HG02970 (cell line): ENCODE measurements around the gene TIMP3.
"Not testable (repeated sequence)": the region's sequence is repeated elsewhere in the genome, so short reads cannot be mapped to it uniquely, and the experiment has no call there.

Source experiments
- ATAC-seq: cut with Tn5 transposase; IDR thresholded peaks from one replicate; pipeline ENCODE4 v1.9.1; 2021; ENCODE audit warnings: mild to moderate bottlenecking, moderate library complexity, moderate number of reproducible peaks; ENCODE audit not compliant: unreplicated experiment, low FRiP score

TIMP3 gene

DNA sequence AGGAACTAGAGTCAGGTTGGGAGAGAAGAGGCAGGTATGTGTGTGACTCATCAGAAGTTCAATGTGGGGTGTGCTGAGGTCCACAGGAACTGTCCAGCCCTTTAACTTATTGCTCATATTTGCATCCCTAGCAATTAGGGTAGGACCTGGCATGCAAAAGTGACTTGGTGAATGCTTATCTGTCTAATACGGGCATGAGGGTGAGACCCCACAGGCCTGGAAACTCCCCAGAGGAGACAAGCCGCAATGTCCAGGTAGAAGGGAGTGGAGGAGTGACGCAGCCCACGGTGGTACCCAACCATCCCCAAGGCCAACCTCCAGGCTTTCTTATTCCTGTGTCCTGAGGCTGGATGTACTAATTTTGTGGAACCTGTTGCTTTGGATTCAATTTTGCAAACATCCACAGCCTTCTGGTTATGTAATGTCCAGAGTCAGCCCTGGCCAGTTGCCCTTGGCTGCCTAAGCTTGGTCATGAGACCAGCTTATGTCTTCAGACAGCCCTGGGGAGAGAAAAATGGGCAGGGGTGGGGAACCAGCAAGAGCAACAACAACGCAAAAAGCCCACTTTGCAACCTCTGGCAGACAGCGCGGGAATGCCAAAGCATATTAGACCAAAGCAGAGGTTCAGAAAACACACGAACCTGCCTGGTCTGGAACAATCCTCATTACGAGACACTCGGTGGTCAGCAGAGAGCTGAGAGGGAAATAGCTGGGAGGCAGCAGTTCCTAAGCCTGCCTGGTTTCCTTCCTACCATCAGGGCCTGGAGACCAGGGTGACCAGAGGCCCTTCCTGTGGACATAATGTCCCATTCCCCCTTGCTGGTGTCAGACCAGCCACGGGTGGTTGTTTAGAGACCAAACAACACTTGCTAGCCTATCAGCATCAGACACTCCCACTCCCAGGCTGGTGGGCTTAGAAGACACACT is 49.3 kb downstream of the TIMP3 start:
- no peak for ATAC-seq

DNA sequence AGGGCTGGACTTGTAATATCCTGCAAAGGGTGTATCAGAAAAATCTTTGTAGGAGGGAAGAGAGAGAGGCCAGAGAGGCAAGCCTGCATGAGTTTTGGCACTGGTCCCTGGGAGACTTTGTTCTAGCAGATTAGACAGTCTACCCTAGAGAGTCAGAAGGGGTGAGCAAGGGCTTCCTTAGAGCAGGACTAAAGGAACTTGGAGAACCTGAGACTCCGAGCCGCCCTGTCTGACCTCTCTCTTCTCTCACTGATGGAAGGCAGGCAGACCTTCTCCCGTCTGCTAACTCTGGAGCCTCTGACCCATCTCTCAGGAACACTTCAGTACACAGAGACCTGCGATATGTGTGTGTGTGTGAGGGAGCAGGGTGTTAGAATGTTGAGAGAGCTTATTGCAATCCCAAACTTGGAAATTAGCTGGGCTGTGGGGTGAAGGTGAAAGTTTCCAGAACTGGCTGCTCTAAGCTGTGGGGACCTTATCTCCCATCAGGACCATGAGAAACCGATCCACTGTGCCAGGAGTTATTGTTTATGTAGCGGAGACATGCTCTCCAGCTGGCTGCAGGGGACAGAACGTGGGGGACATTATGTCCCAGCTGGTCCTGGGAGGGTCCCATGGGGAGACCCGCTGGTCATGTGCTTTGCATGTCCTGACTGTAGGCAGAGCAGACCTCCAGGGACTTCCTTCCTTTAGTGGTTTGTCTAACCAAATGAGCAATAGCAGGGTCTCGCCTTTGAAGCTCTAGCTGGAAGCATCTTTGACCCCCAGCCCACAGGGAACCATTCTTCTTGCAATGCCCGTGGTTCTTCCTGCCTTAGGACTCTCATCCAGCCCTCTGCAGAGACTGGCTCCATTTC is 51.1 kb downstream of the TIMP3 start:
- ATAC-seq = no peak

DNA sequence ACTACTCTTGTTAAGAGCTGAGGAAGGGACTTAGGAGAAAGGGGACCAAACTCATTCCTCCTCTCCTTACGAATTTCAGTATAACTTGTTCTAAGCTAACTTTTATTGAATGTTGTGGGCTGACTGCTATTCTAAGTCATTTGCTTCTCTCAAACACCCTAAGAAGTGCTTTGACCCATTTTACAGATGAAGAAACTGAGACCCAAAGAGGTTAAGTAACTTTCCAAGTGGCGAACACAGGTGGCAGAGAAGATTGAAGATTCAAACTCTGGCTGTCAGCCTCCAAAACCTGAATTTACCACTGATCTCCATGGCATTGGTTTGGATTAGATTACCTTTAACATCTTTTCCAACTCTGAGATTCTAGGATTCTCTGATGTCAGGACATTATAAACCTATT is 52.2 kb downstream of the TIMP3 start:
- ATAC-seq = no peak

GRCh38 chr22:32854351-32854804 is 52.9 kb downstream of the TIMP3 start:
- no peak for ATAC-seq

DNA sequence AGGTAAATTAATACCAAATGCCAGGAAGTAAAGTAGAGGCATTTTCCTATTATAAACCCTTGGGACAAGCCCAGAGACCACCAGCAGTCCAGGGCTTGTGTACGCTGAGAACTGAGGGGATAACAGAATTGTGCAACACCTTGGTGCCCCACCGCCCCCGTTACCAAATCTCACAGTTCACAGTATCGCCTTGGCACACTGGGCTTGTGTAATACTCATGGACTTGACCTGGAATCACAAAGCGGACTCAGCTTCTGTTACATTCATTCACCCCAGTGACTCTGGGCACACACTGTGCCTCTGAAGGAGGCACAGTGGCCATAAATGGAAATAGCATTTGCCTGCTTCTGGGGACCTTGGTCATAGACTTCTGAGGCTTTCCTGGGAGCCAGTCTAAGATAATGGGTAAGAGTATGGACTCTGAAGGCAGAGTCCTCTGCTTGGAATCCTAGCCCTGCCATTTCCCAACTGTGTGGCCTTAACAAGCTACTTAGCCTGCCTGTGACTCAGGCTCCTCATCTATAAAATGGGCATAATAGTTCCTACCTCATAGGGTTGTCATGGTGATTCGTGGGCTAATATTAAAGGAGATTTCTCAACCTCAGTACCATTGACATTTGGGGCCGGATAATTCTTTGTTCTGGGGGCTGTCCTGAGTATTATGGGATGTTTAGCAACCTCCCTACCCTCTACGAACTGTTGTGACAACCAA is 53.7 kb downstream of the TIMP3 start:
- ATAC-seq = no peak

GRCh38 chr22:32858121-32858703 is 56.7 kb downstream of the TIMP3 start:
- ATAC-seq = no peak

DNA sequence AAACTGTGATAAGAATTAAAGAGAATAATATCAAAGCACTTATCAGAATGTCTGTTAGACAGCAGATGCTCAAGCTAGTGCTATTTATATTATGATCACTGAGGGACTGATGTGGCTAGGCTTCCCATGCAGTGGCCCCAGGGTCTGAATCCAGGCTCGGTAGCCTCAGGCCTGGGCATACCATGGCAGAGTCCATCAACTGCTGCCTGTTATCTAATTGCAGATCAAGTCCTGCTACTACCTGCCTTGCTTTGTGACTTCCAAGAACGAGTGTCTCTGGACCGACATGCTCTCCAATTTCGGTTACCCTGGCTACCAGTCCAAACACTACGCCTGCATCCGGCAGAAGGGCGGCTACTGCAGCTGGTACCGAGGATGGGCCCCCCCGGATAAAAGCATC is 57.5 kb downstream of the TIMP3 start:
- no peak for ATAC-seq

DNA sequence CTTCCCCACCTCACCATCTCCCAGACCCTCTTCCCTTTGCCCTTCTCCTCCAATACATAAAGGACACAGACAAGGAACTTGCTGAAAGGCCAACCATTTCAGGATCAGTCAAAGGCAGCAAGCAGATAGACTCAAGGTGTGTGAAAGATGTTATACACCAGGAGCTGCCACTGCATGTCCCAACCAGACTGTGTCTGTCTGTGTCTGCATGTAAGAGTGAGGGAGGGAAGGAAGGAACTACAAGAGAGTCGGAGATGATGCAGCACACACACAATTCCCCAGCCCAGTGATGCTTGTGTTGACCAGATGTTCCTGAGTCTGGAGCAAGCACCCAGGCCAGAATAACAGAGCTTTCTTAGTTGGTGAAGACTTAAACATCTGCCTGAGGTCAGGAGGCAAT is 58.2 kb downstream of the TIMP3 start:
- ATAC-seq = no peak

- ATAC-seq = no peak
Measured at GRCh38 chr22:32861330-32861729, 59.8 kb downstream of the TIMP3 start.

GRCh38 chr22:32862083-32862482 is 60.6 kb downstream of the TIMP3 start:
- ATAC-seq = no peak

DNA sequence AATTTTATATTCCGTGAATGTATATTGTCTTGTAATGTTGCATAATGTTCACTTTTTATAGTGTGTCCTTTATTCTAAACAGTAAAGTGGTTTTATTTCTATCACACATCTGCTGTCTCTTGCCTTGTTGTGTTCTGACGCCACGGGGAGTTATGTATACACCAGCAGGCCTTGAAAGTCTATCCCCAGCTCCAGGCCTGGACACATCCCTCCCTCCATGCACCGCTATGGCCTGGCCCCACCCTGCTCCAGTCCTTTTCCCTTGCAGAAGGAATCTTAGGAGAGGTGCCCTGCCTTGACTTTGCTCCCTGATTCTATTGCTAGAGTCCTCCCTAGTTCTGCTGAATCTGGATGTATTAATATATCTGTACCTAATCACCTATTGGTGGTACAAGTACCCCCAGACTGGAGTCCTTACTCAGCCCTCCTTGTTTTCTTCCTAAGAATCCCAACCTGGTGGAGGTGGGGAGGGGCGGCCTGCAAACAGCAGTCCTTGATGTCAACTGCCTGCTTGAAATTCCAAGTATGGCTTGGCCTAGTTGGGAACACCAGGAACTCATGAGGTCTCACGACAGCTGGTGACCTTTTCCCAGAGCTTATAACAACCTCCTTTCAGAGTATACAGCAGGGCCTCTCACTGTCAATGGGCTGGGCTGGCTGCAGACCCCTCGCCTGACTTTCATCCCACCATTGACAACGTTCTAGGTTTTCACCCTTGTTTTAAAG is 61.6 kb downstream of the TIMP3 start:
- ATAC-seq = no peak

GRCh38 chr22:32864041-32864440 is 62.5 kb downstream of the TIMP3 start:
- no peak for ATAC-seq

- no peak for ATAC-seq
Measured at GRCh38 chr22:32864596-32864995, 63.1 kb downstream of the TIMP3 start.

- ATAC-seq = no peak
Measured at GRCh38 chr22:32866953-32867352, 65.4 kb downstream of the TIMP3 start.

GRCh38 chr22:32868946-32869345 is 67.4 kb downstream of the TIMP3 start:
- ATAC-seq = no peak

DNA sequence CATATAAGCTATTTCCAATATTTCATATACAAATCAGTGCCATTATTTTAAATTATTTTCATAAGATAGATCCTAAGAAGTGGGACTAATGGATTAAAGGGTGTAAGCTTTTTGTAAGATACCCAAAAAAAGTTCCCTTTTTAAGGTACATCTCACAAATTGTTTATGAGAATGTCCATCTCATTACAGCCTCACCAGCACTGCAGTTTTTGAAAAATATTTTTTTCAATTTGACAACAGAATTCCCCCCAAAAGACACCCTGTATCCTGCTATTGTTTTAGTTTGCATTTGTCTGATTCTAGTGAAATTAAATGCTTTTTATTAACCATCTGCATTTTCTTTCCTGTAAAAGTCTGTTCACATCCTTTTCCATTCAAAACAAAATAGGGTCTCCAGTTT is 69.0 kb downstream of the TIMP3 start:
- no peak for ATAC-seq

DNA sequence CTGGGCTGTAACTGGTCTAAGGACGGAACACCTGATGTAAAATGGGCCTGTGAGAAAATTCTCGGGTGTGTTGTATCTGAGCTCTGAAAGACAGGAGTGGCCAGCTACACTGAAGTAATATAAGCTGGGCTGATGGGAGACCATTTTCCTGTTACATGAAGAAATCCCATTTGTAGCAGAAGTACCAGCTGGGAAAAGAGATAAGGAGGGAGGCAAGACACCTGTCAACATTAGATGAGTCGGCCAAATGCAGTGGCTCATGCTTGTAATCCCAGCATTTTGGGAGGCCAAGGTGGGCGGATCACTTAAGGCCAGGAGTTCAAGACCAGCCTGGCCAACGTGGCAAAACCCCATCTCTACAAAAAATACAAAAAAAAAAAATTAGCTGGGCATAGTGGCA is 72.1 kb downstream of the TIMP3 start:
- not testable (repeated sequence) for ATAC-seq

GRCh38 chr22:32874385-32874784 is 72.9 kb downstream of the TIMP3 start:
- no peak for ATAC-seq

DNA sequence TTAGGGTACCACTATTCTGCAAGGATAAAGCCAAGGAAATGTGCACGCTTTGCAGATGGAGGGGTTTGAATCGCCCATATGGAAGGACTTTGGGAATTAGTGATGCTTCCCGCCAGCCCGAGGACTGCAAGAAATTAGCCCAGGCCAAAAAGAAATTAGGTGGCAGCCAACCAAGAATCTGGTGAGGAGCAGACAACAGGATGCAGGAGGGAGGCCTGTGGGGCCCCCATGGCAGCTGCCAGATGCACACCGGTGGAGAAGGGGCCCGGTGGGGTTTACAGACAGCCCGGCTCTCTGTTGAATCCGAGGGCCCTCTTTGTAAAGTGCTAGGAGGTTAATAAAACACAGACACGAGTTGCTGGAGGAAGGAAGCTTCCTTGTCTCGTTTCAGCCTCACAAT is 73.5 kb downstream of the TIMP3 start:
- no peak for ATAC-seq

DNA sequence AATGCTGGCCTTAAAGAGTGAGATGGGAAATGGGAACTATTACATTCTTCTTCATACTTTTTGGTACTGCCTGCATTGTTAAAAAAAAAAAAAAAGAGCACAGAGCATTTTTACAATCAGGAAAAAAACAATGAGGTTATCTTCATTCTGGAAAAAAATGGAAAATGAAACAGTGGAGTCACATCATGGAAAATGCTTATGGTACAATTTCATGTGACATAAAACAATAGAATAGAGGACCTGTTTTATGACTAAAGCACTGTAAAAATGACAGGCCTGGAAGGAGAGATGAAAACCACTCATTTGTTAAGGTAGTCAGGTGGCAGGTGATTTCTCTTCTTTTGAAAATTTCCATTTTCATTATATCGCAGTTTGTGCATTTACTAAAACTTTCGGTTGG is 75.0 kb downstream of the TIMP3 start:
- no peak for ATAC-seq
